Islet precursor cell (in vitro differentiated cells): Measurements from ENCODE around the gene PGAM1.
"Not testable (repeated sequence)": the region's sequence is repeated elsewhere in the genome, so short reads cannot be mapped to it uniquely, and the experiment has no call there.

Experiments
- DNase-seq: peaks from one replicate; pipeline ENCODE4 v3.0.0-alpha.2; 2018

The PGAM1 gene

GRCh38 chr10:97408496-97408992 is 17.4 kb upstream of the PGAM1 start:
- DNase-seq: no peak

GRCh38 chr10:97411406-97411805 is 14.6 kb upstream of the PGAM1 start:
- no peak for DNase-seq

GRCh38 chr10:97412891-97413304 is 13.1 kb upstream of the PGAM1 start:
- peak; percentile 87 for DNase-seq

- no peak for DNase-seq
Observed at GRCh38 chr10:97416565-97416964, 9.4 kb upstream of the PGAM1 start.

- not testable (repeated sequence) for DNase-seq
Observed at GRCh38 chr10:97423757-97424098, 2.3 kb upstream of the PGAM1 start.

GRCh38 chr10:97426776-97427570 is 982 bp downstream of the PGAM1 start:
- DNase-seq: no peak

GRCh38 chr10:97427571-97428179 is 1.7 kb downstream of the PGAM1 start:
- peak; percentile 93 for DNase-seq

GRCh38 chr10:97428572-97428981 is 2.6 kb downstream of the PGAM1 start:
- no peak for DNase-seq

GRCh38 chr10:97434055-97434454 is 8.1 kb downstream of the PGAM1 start:
- no peak for DNase-seq

GRCh38 chr10:97434557-97434956 is 8.6 kb downstream of the PGAM1 start:
- DNase-seq: no peak

- DNase-seq: no peak
Observed at GRCh38 chr10:97435211-97435610, 9.2 kb downstream of the PGAM1 start.

GRCh38 chr10:97442277-97442676 is 16.3 kb downstream of the PGAM1 start:
- no peak for DNase-seq

GRCh38 chr10:97444212-97444611 is 18.2 kb downstream of the PGAM1 start:
- no peak for DNase-seq

GRCh38 chr10:97445357-97445721 is 19.3 kb downstream of the PGAM1 start:
- no peak for DNase-seq

- peak; percentile 98 for DNase-seq
Observed at GRCh38 chr10:97445722-97446639, 20.0 kb downstream of the PGAM1 start, which contains the start of the genes EXOSC1 and ZDHHC16. EXOSC1 (minus strand) TSS chr10:97446006; CDS start chr10:97445985, 21 bp downstream. ZDHHC16 (plus strand) TSS chr10:97446175; CDS start chr10:97451676, 5,501 bp downstream.

- DNase-seq: no peak
Observed at GRCh38 chr10:97450828-97451227, 24.8 kb downstream of the PGAM1 start.

- no peak for DNase-seq
Observed at GRCh38 chr10:97451605-97452004, 25.6 kb downstream of the PGAM1 start.

- no peak for DNase-seq
Observed at GRCh38 chr10:97452352-97452751, 26.4 kb downstream of the PGAM1 start.

- DNase-seq: no peak
Observed at GRCh38 chr10:97454330-97455036, 28.5 kb downstream of the PGAM1 start.

GRCh38 chr10:97456034-97456685 is 30.2 kb downstream of the PGAM1 start:
- no peak for DNase-seq

GRCh38 chr10:97456686-97457065 is 30.7 kb downstream of the PGAM1 start:
- DNase-seq: no peak

GRCh38 chr10:97459111-97459510 is 33.1 kb downstream of the PGAM1 start:
- DNase-seq: no peak
